Loucy (cell line): ENCODE results near the gene PIK3CD.

Experiments
- CTCF ChIP-seq: fragments of 200-600 bp; sonication (generic); conservative IDR thresholded peaks from 2 replicates; pipeline ENCODE4 v1.5.1; 2014; ENCODE audit warnings: mild to moderate bottlenecking, antibody characterized with exemption, low read length
- EZH2phosphoT487 ChIP-seq: fragments of 200-600 bp; IDR thresholded peaks from 2 replicates; pipeline ENCODE4 v1.6.1; 2018; ENCODE audit warnings: antibody characterized with exemption, mild to moderate bottlenecking, moderate library complexity, borderline replicate concordance

- TF ChIP-seq CTCF = no peak; the same call in 1 of the 2 replicates
- no peak for TF ChIP-seq EZH2phosphoT487
Observed at GRCh38 chr1:9717193-9718005, 65.9 kb downstream of the PIK3CD start.
